ENCODE results near the gene BHLHA15.

BHLHA15 gene

DNA sequence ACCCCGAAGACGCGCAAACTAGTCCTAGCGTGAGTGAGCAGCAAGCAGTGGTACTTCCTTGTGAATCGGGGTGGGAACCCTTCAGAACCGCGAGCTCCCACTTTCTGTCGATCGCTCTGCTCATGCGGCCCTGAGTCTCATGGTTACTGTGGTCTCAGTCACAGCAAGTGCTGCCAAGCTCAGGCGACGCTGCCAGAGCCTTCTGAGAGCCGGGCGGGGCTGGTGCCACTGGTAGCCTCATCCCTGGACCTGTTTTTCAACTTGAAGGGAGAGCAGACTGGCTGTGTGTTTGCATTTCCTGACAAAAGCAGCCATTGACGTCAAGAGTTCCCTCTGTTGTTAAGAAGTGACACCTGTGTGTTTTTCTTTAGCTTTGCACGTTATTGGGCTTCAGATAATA is 32.9 kb upstream of the BHLHA15 start:
- Mint-ChIP-seq H3K36me3 (no peaks in the 10 kb centered on the region), H3K4me1 (no peaks in the 10 kb centered on the region), H3K4me3 (no peak overlapping the region), H3K27ac (no peak overlapping the region), H3K27me3 (no peaks in the 10 kb centered on the region), H3K9me3 (no peaks in the 10 kb centered on the region)

DNA sequence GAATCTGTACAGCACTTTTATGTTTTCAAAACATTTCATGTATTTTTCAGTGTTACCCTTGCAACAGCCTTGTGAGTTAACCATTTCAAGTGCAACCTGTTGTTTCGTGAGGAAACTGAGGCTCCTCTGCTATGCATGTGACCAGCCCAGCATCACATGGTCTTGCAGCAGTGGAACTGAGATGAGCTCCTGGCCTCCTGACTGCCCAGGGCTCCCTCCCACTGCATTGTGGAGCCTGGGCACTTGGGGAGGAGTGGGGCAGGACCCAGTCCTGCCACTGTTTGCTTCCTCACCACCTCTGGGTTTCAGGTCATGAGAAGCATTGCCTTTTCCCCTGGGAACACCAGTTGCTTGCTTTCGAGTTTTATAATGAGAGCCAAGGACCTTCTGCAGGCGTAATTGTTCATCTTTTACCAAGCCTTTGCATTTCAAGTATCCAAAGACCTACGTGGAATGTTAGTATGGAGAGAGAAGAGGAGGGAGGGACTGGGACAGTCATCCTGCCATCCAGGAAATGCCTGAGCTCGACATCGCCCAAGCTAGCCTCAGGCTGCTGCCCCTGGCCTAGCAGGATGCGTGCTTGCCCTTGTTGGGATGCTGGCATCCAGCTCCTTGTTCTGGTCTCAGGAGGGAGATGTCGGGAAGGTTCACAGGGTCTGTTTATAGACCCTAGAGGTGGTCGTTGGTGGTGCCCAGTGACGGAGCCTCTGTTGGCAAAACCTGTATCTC is 32.3 kb upstream of the BHLHA15 start:
- no peaks in the 10 kb centered on the region for H3K4me1 Mint-ChIP-seq
- no peak overlapping the region for H3K4me3 Mint-ChIP-seq
- no peak overlapping the region for H3K27ac Mint-ChIP-seq
- no peaks in the 10 kb centered on the region for H3K27me3 Mint-ChIP-seq
- H3K9me3 Mint-ChIP-seq, result no peaks in the 10 kb centered on the region
- H3K36me3 Mint-ChIP-seq, result no peaks in the 10 kb centered on the region

DNA sequence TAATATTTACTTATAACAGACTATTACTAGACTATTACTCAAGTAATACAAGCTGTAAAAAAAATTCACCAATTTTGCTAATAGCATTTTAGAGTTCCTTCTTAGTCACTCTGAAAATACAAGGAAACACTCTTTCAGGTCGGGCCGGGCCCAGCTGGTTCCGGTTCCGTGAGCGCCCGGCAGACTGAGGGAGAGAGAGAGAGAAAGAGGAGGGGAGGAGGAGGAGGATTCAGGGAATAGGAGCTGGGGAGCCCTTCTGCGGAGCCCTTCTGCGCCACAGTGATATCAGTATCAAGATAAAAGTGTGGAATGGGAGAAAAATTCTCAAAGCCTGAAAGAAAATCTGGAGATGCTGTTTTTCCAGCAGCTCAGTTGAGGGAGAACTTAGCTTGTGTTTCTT is 30.5 kb upstream of the BHLHA15 start:
- no peak overlapping the region for H3K4me3 Mint-ChIP-seq
- H3K9me3 Mint-ChIP-seq, result no peaks in the 10 kb centered on the region
- no peaks in the 10 kb centered on the region for H3K4me1 Mint-ChIP-seq
- H3K27me3 Mint-ChIP-seq, result no peaks in the 10 kb centered on the region
- H3K36me3 Mint-ChIP-seq, result no peaks in the 10 kb centered on the region
- H3K27ac Mint-ChIP-seq, result no peak overlapping the region

DNA sequence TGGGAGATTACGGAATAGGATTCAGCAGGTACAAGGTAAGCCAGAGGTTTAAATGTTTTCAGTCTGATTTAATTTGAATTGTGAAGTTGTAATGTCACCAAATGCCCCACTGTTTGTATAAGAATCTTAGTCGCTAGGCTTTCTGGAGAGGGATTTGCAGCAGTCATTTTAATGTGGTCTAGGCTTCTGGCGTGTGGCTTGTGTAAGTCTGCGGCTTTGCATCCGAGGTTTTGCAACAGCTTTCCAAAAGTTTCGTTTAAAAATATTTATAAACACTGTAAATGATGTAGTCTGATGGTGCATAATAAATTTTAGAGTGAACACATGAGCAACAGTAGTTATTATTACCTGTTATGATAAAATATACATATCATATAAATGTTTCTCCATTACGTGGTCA is 26.1 kb upstream of the BHLHA15 start:
- Mint-ChIP-seq H3K9me3 (no peaks in the 10 kb centered on the region), H3K36me3 (peaks cover 13% of the 10 kb centered on the region), H3K27me3 (no peaks in the 10 kb centered on the region), H3K4me1 (no peaks in the 10 kb centered on the region), H3K4me3 (no peak overlapping the region), H3K27ac (no peak overlapping the region)

DNA sequence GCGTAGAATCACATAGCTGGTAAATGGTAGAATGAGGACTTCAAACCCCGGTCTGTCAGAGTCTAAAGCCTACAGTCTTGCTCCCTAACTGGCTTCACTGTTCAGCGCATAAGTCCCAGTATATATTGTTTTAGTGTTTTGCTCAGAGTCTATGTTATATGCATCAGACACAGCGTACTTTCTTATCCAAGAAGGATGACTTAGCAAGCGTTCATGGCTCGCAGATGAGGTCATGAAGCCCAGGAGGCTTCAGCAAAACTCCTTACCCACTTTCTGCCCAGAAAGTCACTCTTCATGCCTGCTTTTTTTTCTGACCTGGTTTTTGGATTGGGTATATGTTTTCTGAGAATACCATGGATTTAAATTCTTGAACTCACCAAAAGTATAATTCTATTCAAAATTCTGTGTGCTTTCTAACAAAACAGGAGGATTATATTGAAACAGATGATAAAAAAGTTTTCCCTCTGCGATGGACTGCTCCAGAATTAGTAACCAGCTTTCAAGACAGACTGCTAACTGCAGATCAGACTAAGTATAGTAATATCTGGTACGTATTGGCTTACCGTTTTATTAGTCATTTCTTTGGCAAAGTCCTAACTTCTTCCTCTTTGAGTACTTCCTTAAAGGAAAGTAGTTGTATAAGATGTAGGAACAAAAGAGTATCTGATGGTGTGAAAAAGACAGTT is 24.6 kb upstream of the BHLHA15 start:
- Mint-ChIP-seq H3K36me3 (peaks cover 14% of the 10 kb centered on the region), H3K4me1 (no peaks in the 10 kb centered on the region), H3K9me3 (no peaks in the 10 kb centered on the region), H3K4me3 (no peak overlapping the region), H3K27ac (peak overlapping the region; percentile 5), H3K27me3 (no peaks in the 10 kb centered on the region)

DNA sequence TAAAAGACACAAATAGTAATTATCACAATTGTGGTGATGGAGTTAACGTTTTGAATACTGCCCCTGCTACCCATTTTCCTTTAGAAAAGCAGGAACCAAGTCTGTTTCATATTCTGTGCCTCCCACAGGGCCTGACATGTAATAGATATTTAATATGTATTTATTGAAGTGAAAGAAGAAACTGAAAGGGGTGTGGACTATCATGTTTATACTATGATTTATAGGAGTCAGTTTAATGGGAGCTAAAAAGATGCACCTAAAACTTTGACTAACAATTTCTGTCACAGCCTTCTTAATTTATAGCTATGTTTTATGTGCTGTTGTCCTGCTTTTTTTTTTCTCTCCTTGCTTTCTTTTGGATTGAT is 24.1 kb upstream of the BHLHA15 start:
- Mint-ChIP-seq H3K4me1 (no peaks in the 10 kb centered on the region), H3K9me3 (no peaks in the 10 kb centered on the region), H3K27ac (peak overlapping the region; percentile 5), H3K36me3 (peaks cover 14% of the 10 kb centered on the region), H3K4me3 (no peak overlapping the region), H3K27me3 (no peaks in the 10 kb centered on the region)

DNA sequence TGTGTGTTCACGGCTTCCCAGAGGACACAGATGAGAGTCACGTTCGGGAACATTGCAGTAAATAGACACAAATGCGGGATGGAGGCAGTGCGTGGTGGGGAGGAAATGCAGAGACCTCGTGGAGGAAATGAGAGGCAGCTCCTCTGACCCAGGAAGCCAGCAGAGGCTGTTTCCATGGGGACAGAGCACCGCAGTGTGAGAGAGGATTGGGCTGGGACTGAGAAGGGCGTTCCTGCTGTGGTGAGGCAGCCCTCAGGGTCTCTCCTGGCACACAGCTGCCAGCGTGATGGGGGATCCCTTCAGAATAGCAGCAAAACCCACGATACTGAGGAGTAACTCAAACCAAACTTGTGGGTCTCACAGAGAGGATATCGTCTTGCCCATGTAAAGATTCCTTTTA is 21.7 kb upstream of the BHLHA15 start:
- Mint-ChIP-seq H3K9me3 (no peaks in the 10 kb centered on the region), H3K36me3 (peaks cover 14% of the 10 kb centered on the region), H3K27me3 (no peaks in the 10 kb centered on the region), H3K4me1 (no peaks in the 10 kb centered on the region), H3K4me3 (no peak overlapping the region), H3K27ac (peak overlapping the region; percentile 55)

DNA sequence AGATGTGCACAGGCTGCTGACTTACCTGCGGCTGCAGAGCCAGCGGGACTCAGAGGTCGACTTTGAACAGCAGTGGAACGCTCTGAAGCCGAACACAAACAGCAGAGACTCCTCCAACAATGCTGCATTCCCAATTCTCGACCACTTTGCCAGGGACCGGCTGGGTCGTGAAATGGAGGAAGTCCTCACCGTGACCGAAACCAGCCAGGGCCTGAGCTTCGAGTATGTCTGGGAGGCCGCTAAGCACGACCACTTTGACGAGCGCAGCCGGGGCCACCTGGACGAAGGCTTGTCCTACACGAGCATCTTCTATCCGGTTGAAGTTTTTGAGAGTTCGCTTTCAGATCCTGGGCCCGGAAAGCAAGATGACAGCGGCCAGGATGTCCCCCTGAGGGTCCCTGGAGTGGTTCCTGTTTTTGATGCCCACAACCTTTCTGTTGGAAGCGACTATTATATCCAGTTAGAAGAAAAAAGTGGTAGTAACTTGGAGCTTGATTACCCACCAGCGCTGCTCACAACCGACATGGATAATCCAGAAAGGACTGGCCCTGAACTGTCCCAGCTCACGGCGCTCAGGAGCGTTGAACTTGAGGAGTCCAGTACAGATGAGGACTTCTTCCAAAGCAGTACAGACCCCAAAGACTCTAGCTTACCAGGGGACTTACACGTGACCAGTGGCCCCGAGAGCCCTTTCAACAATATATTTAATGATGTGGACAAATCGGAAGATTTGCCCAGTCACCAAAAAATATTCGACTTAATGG is 19.4 kb upstream of the BHLHA15 start:
- Mint-ChIP-seq H3K27ac (no peak overlapping the region), H3K4me1 (no peaks in the 10 kb centered on the region), H3K36me3 (peaks cover 14% of the 10 kb centered on the region)

DNA sequence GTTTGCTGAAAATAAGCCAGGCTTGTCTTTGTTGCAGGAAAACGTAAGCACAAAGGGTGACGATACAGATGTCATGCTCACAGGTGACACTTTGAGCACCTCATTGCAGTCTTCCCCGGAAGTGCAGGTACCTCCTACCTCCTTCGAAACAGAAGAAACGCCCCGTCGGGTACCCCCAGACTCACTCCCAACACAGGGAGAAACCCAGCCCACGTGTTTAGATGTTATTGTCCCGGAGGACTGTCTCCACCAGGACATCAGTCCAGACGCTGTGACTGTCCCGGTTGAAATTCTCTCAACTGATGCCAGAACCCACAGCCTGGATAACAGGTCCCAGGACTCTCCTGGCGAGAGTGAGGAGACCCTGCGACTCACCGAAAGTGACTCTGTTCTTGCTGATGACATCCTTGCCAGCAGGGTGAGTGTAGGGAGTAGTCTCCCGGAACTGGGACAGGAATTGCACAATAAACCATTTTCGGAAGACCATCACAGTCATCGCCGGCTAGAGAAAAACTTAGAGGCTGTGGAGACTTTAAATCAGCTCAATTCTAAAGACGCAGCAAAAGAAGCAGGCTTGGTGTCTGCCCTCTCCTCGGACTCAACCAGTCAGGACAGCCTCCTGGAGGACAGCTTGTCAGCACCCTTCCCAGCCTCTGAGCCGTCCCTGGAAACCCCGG is 18.3 kb upstream of the BHLHA15 start:
- Mint-ChIP-seq H3K4me1 (no peaks in the 10 kb centered on the region), H3K27ac (no peak overlapping the region), H3K9me3 (no peaks in the 10 kb centered on the region), H3K4me3 (no peak overlapping the region), H3K27me3 (no peaks in the 10 kb centered on the region), H3K36me3 (peaks cover 15% of the 10 kb centered on the region)

More for the DNA sequence above, 19.4 kb upstream of the BHLHA15 start:
- H3K4me3 Mint-ChIP-seq, result no peak overlapping the region
- H3K9me3 Mint-ChIP-seq, result no peaks in the 10 kb centered on the region
- H3K27me3 Mint-ChIP-seq, result no peaks in the 10 kb centered on the region

DNA sequence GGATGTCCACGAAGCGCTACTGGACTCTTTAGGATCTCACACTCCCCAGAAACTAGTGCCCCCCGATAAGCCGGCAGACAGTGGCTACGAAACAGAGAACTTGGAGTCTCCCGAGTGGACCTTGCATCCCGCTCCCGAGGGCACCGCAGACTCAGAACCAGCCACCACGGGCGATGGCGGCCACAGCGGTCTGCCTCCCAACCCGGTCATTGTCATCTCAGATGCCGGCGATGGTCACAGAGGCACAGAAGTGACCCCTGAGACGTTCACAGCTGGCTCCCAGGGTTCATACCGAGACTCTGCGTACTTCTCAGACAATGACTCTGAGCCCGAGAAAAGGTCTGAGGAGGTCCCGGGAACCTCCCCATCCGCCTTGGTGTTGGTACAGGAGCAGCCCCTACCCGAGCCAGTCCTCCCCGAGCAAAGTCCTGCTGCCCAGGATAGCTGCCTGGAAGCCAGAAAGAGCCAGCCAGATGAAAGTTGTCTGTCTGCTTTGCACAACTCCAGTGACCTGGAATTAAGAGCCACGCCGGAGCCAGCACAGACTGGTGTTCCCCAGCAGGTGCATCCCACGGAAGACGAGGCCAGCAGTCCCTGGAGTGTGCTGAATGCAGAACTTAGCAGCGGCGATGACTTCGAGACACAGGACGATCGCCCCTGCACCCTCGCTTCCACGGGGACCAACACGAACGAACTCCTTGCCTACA is 17.6 kb upstream of the BHLHA15 start:
- Mint-ChIP-seq H3K27me3 (no peaks in the 10 kb centered on the region), H3K36me3 (peaks cover 13% of the 10 kb centered on the region), H3K27ac (no peak overlapping the region), H3K4me3 (no peak overlapping the region), H3K4me1 (no peaks in the 10 kb centered on the region), H3K9me3 (no peaks in the 10 kb centered on the region)

DNA sequence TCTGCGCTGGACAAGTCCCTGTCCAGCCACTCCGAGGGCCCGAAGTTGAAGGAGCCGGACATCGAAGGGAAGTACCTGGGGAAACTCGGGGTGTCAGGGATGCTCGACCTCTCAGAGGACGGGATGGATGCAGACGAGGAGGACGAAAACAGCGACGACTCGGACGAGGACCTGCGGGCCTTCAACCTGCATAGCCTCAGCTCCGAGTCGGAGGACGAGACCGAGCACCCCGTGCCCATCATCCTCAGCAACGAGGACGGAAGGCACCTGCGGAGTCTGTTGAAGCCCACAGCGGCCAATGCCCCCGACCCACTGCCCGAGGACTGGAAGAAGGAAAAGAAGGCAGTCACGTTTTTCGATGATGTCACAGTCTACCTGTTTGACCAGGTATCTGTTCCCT is 17.1 kb upstream of the BHLHA15 start:
- Mint-ChIP-seq H3K27ac (no peak overlapping the region), H3K4me1 (peaks cover 4% of the 10 kb centered on the region), H3K27me3 (no peaks in the 10 kb centered on the region), H3K36me3 (peaks cover 11% of the 10 kb centered on the region), H3K4me3 (no peak overlapping the region), H3K9me3 (no peaks in the 10 kb centered on the region)

DNA sequence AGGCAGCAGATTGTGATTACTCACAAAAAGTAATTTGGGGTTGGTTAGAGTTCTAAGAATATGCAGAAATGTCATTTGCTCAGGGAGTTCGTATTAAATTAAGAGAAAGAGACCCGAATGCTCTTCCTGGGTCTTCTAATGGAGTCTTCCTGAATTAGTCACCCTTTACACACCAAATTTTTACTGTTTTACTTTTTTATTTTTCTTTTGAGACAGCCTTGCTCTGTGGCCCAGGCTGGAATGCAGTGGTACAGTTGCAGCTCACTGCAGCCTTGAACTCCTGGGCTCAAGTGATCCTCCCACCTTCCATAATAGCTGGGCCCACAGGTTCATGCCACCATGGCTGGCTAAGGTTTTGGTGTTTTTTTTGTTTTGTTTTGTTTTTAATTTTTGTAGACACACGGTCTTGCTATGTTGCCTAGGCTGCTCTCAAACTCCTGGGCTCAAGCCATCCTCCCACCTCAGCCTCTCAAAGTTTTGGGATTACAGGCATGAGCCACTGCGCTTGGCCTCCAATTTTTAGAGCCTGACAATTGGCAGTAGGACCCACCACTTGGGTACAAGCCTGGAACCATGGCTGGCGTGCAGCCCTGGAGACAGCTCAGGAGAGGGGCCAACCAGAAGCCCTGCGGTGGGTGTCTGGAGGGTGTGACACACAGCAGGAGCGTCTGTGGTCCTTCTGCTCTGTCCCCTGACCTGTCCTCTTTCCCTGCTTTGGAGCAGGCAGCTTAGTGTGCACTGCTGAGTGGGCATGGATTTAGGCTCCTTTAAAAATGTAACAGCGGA is 16.4 kb upstream of the BHLHA15 start:
- Mint-ChIP-seq H3K27me3 (no peaks in the 10 kb centered on the region), H3K4me3 (no peak overlapping the region), H3K36me3 (peaks cover 9% of the 10 kb centered on the region), H3K27ac (no peak overlapping the region), H3K9me3 (no peaks in the 10 kb centered on the region), H3K4me1 (peaks cover 6% of the 10 kb centered on the region)

DNA sequence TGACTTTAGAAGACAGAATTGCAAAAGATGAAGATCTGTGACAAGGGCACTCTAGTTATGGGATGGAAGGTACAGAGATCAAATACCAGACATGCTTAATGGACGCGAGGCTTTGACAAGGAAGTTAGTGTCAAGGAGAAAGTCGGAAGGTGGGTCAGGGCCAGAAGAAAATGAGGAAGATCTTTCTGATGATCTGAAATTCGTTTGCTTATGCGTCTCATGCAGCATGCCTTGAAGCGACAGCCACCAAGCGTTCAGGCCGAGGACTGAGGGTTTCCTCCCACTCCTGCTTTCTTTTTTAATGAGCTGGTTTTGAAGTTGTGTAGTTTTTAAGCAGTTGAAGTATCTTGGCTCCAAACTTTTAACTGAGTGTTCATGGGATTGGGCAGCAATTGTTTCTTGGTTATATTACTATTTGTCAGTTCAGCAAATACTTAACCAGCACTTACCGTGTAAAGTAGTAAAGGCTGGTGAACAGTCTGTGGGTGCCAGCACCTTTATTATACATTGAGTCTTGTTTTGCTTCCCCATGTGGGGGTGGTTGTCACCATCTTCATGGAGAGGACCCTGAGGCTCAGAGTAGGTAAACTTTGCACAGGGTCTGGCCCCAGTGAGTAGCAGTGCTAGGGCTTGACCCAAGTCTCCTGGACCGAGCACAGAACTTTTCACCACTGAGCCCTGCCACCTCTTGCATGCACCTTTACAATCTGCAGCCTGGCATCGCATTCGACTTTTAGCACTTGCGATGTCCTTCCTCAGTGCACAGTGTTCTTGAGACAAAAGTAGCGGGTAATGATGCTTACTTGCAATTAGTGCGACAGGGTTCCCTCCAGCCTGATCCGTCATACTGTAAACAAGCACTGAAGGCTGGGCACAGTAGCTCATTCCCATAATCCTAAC is 14.3 kb upstream of the BHLHA15 start:
- peaks cover 11% of the 10 kb centered on the region for H3K36me3 Mint-ChIP-seq

DNA sequence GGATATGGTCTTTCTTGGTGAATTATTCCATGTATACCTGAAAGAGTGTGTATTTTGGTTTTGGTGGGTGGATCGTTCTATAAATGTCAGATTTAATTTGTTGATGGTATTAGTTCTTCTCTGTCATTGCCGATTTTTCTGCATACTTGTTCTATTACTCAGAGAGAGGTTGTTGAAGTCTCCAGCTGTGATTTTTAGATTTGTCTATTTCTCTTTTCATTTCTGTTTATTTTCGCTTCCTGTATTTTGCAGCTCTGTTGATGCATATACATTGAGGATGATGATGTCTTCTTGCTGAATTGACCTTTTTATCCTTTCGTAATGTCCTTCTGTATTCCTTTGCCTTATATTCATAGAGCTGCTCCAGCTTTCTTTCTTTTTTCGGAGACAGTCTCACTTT is 12.1 kb upstream of the BHLHA15 start:
- Mint-ChIP-seq H3K4me3 (no peak overlapping the region), H3K27ac (peak overlapping the region; percentile 53), H3K9me3 (no peaks in the 10 kb centered on the region), H3K36me3 (peaks cover 11% of the 10 kb centered on the region), H3K27me3 (no peaks in the 10 kb centered on the region), H3K4me1 (peaks cover 48% of the 10 kb centered on the region)

More for the DNA sequence above, 14.3 kb upstream of the BHLHA15 start:
- Mint-ChIP-seq H3K27me3 (no peaks in the 10 kb centered on the region), H3K4me1 (peaks cover 27% of the 10 kb centered on the region), H3K9me3 (no peaks in the 10 kb centered on the region), H3K27ac (no peak overlapping the region), H3K4me3 (no peak overlapping the region)

Measured in activated naive CD4-positive, alpha-beta T cell treated with anti-CD3 and anti-CD28 coated beads, Interleukin-2, amount 50 U/mL, for 24 hours (primary cell).